PC-9 (cell line): Measurements from ENCODE around the gene MACROD2. TPM values are rescaled to one million over a fixed set of nuclear protein-coding genes. Genes with fewer than 3 reads are reported as not detected.

Source experiments
- BruUV-seq: library from RNA; stranded (reverse); fragments of 400-500 nt; replicated peaks from 2 replicates; lab custom pipeline; 2021; lab: Mats Ljungman, UMichigan
- CTCF ChIA-PET: fragments of 300-600 bp; sonication (Branson Sonifier 250); formaldehyde crosslinking; loops from one replicate; lab custom pipeline; 2022; ENCODE audit warnings: antibody characterized with exemption; lab: Charles Lee
- POLR2A ChIA-PET: fragments of 300-600 bp; sonication (Branson Sonifier 250); formaldehyde crosslinking; loops from one replicate; lab custom pipeline; 2022; ENCODE audit warnings: antibody characterized with exemption; ENCODE audit not compliant: unreplicated experiment; lab: Charles Lee
- DNase-seq, 2 experiments: peaks; one replicate each; pipeline versions ENCODE4 v3.0.0 to v3.0.0-alpha.2; 2015 to 2022; ENCODE audit warnings: mixed read lengths in 1 of 2
- H2AFZ ChIP-seq: fragments of 200-600 bp; sonication (generic); 2 replicates; pipeline ENCODE4 v1.8.1; 2017; ENCODE audit warnings: antibody characterized with exemption
- H3F3A ChIP-seq: fragments of 200-600 bp; sonication (generic); 2 replicates; pipeline ENCODE4 v1.8.1; 2017; ENCODE audit warnings: antibody characterized with exemption, mild to moderate bottlenecking, low read depth; ENCODE audit not compliant: insufficient read depth
- H3K27ac ChIP-seq: fragments of 200-600 bp; sonication (generic); 2 replicates; pipeline ENCODE4 v1.6.1; 2016; ENCODE audit warnings: mixed run types
- H3K27me3 ChIP-seq: fragments of 200-600 bp; sonication (generic); 2 replicates; pipeline ENCODE4 v1.6.1; 2016; ENCODE audit warnings: low read depth, mixed run types; ENCODE audit not compliant: insufficient read depth
- H3K36me3 ChIP-seq: fragments of 200-600 bp; sonication (generic); 2 replicates; pipeline ENCODE4 v1.6.1; 2016; ENCODE audit warnings: low read depth, mixed run types
- H3K4me1 ChIP-seq: fragments of 200-600 bp; sonication (generic); replicated peaks from 2 replicates; pipeline ENCODE4 v1.6.1; 2016; ENCODE audit warnings: mixed run types; ENCODE audit not compliant: insufficient read depth
- H3K4me2 ChIP-seq: fragments of 200-600 bp; sonication (generic); 2 replicates; pipeline ENCODE4 v1.6.1; 2017; ENCODE audit warnings: mixed run types
- H3K4me3 ChIP-seq: fragments of 200-600 bp; sonication (generic); 2 replicates; pipeline ENCODE4 v1.6.1; 2016; ENCODE audit warnings: mixed run types
- H3K79me2 ChIP-seq: fragments of 200-600 bp; sonication (generic); 2 replicates; pipeline ENCODE4 v1.6.1; 2017; ENCODE audit warnings: low read depth, mixed run types
- H3K9me2 ChIP-seq: fragments of 200-600 bp; sonication (generic); 2 replicates; pipeline ENCODE4 v1.8.1; 2017; ENCODE audit warnings: mild to moderate bottlenecking; ENCODE audit not compliant: insufficient read depth
- H3K9me3 ChIP-seq: fragments of 200-600 bp; sonication (generic); 2 replicates; pipeline ENCODE4 v1.8.1; 2016; ENCODE audit warnings: low read depth; ENCODE audit not compliant: insufficient read depth
- H4K20me1 ChIP-seq: fragments of 200-600 bp; sonication (generic); 2 replicates; pipeline ENCODE4 v1.8.1; 2017; ENCODE audit not compliant: insufficient read depth
- CTCF ChIP-seq: fragments of 200-600 bp; sonication (generic); conservative IDR thresholded peaks from 2 replicates; pipeline ENCODE4 v1.6.1; 2017; ENCODE audit warnings: mixed run types, antibody characterized with exemption, mild to moderate bottlenecking, moderate library complexity
- EZH2 ChIP-seq: fragments of 200-600 bp; sonication (generic); IDR thresholded peaks from 2 replicates; pipeline ENCODE4 v1.8.0; 2017; ENCODE audit warnings: antibody characterized with exemption, low read depth
- intact Hi-C: fragments of 100-400 bp; cut with micrococcal nuclease; formaldehyde crosslinking; loops from one replicate; pipeline ENCODE4 v1.10.0; 2022; ENCODE audit not compliant: unreplicated experiment
- total RNA-seq: library from RNA; stranded (reverse); gene quantifications from 2 replicates; pipeline ENCODE4 v1.2.3, GENCODE V29; 2021

The MACROD2 gene
- total RNA-seq, 1 experiment from 2014 or later: 11.4 TPM

DNA sequence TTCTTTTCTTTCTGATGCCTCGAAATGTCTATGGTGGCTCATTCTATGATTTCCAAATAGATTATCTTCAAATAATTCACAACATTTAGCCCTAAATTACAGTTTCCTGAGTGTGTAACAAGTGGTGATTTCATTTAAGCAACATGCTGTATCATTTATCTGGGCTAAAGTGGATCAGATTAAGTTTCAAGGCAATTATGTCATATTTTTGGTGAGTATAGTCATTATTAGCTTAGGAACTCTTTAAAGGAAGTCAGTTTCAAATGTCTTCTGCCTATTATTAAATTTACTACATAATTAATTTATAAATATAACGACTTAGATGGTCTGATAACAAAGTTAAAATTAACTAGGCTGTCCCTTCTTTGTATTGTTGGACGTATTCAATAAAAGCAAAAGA lies 1190.0 kb downstream of the MACROD2 start:
- H3K4me3 ChIP-seq: no peak overlapping the region
- H2AFZ ChIP-seq: no peak overlapping the region
- ChIA-PET POLR2A (no interaction called here), CTCF (no interaction called here)
- H3K9me3 ChIP-seq: no peaks in the 10 kb centered on the region
- no peak overlapping the region for H3K4me2 ChIP-seq
- no TSS peak for BruUV-seq
- no peaks in the 10 kb centered on the region for H3K27me3 ChIP-seq
- H3F3A ChIP-seq: no peaks in the 10 kb centered on the region
- no peaks in the 10 kb centered on the region for H3K4me1 ChIP-seq
- TF ChIP-seq CTCF: no peak
- DNase-seq: no peak
- no peaks in the 10 kb centered on the region for H3K9me2 ChIP-seq
- no peaks in the 10 kb centered on the region for H3K79me2 ChIP-seq
- no peaks in the 10 kb centered on the region for H3K36me3 ChIP-seq
- no peaks in the 10 kb centered on the region for H4K20me1 ChIP-seq
- no peak overlapping the region for H3K27ac ChIP-seq
- intact Hi-C loops: no loop called here

- POLR2A ChIA-PET: no interaction called here
- H3F3A ChIP-seq: no peaks in the 10 kb centered on the region
- BruUV-seq: no TSS peak
Measured at GRCh38 chr20:15185913-15186312, 1190.6 kb downstream of the MACROD2 start.

DNA sequence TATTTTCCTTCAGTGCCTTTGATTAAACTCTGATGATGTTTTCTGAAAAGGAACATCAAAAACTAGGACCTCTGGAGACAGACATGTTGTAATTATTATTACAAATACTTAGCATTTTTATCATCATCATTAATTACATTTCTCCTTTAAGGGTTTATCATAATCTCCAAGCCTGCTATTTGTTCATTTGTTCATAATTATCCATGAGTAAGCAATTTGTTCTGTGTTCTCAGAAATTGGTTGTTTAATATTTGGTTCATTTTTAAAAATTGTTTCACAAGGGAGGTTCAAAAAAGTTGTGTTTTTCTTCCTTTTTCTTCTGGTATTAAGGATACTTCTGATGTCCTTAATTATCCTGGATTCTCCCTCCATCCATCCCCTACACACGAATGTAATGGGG lies 1192.3 kb downstream of the MACROD2 start:
- BruUV-seq: no TSS peak
- POLR2A ChIA-PET: no interaction called here

More at GRCh38 chr20:15185913-15186312, 1190.6 kb downstream of the MACROD2 start:
- Histone ChIP-seq H3K4me1 (no peaks in the 10 kb centered on the region), H2AFZ (no peak overlapping the region), H3K27ac (no peak overlapping the region), H3K4me2 (no peak overlapping the region), H3K4me3 (no peak overlapping the region), H3K9me2 (no peaks in the 10 kb centered on the region), H3K27me3 (no peaks in the 10 kb centered on the region), H3K79me2 (no peaks in the 10 kb centered on the region), H4K20me1 (no peaks in the 10 kb centered on the region), H3K9me3 (no peaks in the 10 kb centered on the region), H3K36me3 (no peaks in the 10 kb centered on the region)
- intact Hi-C loops: no loop called here
- no peak for DNase-seq
- no peak for TF ChIP-seq EZH2
- TF ChIP-seq CTCF: no peak
- CTCF ChIA-PET: no interaction called here

More for the DNA sequence above, 1192.3 kb downstream of the MACROD2 start:
- H4K20me1 ChIP-seq: no peaks in the 10 kb centered on the region
- DNase-seq: no peak
- no peaks in the 10 kb centered on the region for H3K79me2 ChIP-seq
- H3K36me3 ChIP-seq: no peaks in the 10 kb centered on the region
- intact Hi-C loops: no loop called here
- TF ChIP-seq EZH2 (no peak), CTCF (no peak)
- H3K9me2 ChIP-seq: no peaks in the 10 kb centered on the region
- H3K9me3 ChIP-seq: no peaks in the 10 kb centered on the region
- H3K27me3 ChIP-seq: no peaks in the 10 kb centered on the region
- H3K4me1 ChIP-seq: no peaks in the 10 kb centered on the region
- H3K4me3 ChIP-seq: no peak overlapping the region
- H3F3A ChIP-seq: no peaks in the 10 kb centered on the region
- no peak overlapping the region for H2AFZ ChIP-seq
- H3K27ac ChIP-seq: no peak overlapping the region
- H3K4me2 ChIP-seq: no peak overlapping the region
- CTCF ChIA-PET: no interaction called here
